GM18508 (cell line): Measurements from ENCODE around the gene ARID5B.

Experiments
- ATAC-seq: cut with Tn5 transposase; IDR thresholded peaks from one replicate; pipeline ENCODE4 v1.9.1; 2021; ENCODE audit warnings: moderate number of reproducible peaks; ENCODE audit not compliant: insufficient read depth, unreplicated experiment

ARID5B gene

GRCh38 chr10:61882621-61883370 lies 18.7 kb upstream of the ARID5B start:
- no peak for ATAC-seq

GRCh38 chr10:61883371-61884025 lies 18.0 kb upstream of the ARID5B start:
- no peak for ATAC-seq

GRCh38 chr10:61887772-61888171 lies 13.7 kb upstream of the ARID5B start:
- no peak for ATAC-seq

GRCh38 chr10:61888744-61889143 lies 12.8 kb upstream of the ARID5B start:
- no peak for ATAC-seq

- no peak for ATAC-seq
Observed at GRCh38 chr10:61890430-61890829, 11.1 kb upstream of the ARID5B start.

GRCh38 chr10:61890881-61891409 lies 10.6 kb upstream of the ARID5B start:
- no peak for ATAC-seq

- ATAC-seq, result no peak
Observed at GRCh38 chr10:61891906-61892585, 9.5 kb upstream of the ARID5B start.

- no peak for ATAC-seq
Observed at GRCh38 chr10:61892961-61893360, 8.5 kb upstream of the ARID5B start.

- no peak for ATAC-seq
Observed at GRCh38 chr10:61894133-61894532, 7.4 kb upstream of the ARID5B start.

GRCh38 chr10:61895898-61896600 lies 5.5 kb upstream of the ARID5B start:
- ATAC-seq, result no peak

GRCh38 chr10:61896854-61897661 lies 4.4 kb upstream of the ARID5B start:
- ATAC-seq, result peak; percentile 60

GRCh38 chr10:61897671-61898434 lies 3.6 kb upstream of the ARID5B start:
- no peak for ATAC-seq

- ATAC-seq, result no peak
Observed at GRCh38 chr10:61898435-61898778, 3.1 kb upstream of the ARID5B start.

- no peak for ATAC-seq
Observed at GRCh38 chr10:61899069-61899531, 2.4 kb upstream of the ARID5B start.

GRCh38 chr10:61899663-61899996 lies 1.9 kb upstream of the ARID5B start:
- no peak for ATAC-seq

GRCh38 chr10:61899997-61900828 lies 1.3 kb upstream of the ARID5B start:
- no peak for ATAC-seq

GRCh38 chr10:61901829-61902444 lies 438 bp downstream of the ARID5B start:
- no peak for ATAC-seq
